ENCODE data around the gene BIVM.
"Not testable (repeated sequence)": the region's sequence is repeated elsewhere in the genome, so short reads cannot be mapped to it uniquely, and the experiment has no call there.

Gene BIVM, protein sequence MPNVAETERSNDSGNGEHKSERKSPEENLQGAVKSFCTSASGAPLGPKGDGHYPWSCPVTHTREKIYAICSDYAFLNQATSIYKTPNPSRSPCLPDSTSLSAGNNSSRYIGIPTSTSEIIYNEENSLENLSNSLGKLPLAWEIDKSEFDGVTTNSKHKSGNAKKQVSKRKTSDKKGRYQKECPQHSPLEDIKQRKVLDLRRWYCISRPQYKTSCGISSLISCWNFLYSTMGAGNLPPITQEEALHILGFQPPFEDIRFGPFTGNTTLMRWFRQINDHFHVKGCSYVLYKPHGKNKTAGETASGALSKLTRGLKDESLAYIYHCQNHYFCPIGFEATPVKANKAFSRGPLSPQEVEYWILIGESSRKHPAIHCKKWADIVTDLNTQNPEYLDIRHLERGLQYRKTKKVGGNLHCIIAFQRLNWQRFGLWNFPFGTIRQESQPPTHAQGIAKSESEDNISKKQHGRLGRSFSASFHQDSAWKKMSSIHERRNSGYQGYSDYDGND

DNA sequence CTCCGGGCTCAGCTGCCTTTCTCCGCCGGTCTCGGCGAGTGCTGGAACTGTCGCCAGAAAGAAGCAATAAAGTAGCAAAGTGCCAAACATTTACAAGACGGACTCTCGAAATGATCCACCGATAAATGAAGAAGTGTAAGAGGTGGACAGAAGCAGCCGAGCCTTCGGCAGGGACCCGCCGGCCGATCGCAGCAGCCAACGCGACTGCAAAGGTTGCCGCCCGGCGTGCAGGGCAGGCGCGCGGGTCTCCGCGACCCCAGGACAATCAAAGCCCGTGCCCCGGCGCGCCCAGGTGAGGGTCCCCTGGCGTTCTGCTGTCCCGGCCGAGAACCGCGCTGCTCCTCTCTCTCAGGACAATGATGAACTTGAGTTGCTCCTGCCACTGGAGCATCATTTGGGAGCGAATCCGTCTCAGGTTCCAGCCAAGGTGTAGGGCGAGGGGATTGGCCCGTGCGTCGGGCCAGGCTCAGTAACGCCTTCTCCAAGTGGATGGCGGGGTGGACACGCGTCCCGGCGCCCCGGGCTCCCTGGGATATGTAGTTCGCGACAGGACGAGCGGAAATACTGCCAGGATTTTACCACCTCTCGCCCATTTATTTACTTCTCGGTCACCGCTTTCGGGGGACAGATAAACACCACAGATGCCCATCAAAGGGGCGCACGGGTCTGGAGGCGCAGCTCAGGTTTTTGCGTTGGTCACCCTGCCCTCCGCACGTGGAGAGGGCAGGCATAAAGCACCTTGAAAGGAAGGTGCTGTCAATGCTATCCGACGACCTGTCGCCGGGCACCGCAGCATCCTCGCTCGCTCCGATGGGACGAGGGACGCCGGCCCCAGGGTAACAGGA lies at the start of gene BIVM, which contains the start of gene POGLUT2:
Gene BIVM, plus strand, starts transcription at position 539 of the 845 bp plus-strand sequence. CDS start 8,149 bp downstream, outside the sequence.
Gene POGLUT2, minus strand, starts transcription at position 396 of the 845 bp plus-strand sequence. Its CDS starts 306 bp downstream, at position 90.
- DNase-seq = peak; percentile 78 to 86

DNA sequence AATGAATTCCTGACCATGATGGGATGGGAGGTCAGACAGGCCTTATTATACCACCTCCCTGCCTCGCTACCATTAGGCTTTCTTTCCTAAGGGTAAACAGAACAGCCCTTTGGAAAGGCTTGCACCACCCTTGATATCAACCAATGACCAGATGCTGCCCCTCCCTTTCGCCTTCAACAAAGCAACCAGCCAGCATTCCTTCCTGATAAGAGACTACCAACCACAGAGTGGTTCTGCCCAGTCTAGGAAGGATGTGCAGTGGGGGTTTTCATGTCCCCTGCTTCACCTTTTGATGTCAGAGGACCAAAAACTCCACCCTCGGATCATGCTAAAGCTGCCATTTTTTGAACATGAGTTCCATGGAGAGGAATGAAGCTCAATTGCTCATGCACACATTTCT lies 47.0 kb upstream of the BIVM start:
- no peak for DNase-seq

DNA sequence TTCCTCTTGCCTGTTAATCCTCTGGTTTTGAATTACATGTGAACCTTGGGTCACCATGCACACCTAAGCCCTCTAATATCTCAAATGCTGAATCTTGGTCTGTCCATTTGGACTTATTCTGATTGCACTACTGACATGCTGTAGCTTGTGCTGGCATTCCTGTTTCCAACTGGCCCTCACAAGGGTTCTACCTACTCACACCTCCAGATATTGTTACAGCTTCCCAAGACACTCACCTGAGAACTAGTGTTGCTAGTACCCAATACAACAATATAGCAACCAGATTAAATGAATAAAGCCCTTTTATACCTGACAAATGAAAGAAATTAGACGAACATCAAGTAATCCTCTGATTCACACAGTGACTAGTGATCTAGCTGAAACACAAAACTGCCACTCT lies 41.9 kb upstream of the BIVM start:
- DNase-seq = no peak

DNA sequence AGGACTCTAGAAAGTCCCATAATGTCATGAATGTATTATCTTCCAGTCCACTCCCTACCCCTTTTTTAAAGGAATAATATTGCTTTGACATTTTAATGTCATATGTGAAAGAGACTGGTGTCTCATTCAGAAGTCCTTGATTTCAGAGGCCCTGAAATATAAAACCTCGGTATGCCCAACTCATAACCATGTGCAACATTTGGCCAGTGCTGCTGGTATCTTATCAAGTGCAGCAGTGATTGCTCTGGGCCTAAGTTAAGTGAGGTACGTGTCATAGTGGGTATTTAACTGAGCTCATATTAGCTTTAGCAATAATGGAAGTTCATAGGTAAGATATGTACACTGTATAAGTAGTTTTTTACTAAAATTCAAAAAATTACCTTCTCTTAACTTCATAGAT lies 40.1 kb upstream of the BIVM start:
- DNase-seq = no peak

DNA sequence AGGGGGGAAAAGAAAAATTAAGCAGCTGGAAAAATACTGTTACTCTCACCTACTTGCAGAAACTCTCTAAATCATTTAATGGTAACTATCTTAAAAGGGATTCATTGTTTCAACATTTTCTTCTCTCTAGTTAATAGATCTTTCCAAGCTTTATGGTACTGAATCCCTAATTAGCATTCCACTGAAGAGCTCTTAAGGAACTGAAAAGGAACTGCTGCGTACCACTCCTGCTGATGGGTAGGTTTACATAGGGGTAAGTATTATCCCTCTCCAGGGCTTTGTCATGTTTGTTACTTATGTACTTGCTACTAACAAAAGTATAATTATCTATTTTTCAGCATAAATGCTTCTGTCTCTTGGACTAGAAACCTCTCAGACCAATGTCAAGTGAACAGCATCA lies 37.8 kb upstream of the BIVM start:
- no peak for DNase-seq

DNA sequence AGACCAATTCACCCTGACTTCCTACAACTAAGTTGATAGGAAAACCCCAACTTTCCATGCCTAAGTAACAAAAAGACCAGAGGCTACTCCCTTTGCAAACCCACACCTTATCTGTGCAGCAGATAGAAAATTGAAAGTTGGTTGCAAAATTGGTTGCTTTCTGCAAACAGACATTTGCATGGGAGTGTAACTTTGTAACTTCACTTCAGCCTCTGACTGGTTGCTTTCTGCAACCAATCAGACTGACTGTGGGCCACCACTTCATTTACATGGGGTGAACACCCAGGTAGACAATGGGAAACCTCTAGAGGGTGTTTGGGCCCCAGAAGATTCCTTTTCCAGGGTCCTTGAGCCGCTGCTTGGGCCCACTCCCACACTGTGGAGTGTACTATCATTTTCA lies 35.2 kb upstream of the BIVM start:
- DNase-seq = no peak

DNA sequence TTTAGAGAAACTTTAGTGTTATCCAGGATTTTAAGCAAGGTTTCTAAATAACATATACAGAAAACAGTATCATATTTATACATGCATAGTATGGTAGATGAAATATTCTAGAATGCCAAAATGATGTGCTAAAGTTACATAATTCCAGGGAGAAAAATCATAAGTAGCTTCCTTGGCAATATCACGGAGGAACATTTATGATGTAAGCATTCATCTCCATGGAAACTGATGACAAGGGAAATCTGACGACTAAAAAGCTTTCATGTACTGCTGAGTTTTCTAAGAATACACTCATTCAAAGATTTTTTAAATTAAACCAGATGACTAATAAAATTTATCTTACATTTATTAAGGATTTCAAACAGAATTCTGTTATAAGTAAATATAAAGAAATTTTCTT lies 30.0 kb upstream of the BIVM start:
- DNase-seq = no peak

DNA sequence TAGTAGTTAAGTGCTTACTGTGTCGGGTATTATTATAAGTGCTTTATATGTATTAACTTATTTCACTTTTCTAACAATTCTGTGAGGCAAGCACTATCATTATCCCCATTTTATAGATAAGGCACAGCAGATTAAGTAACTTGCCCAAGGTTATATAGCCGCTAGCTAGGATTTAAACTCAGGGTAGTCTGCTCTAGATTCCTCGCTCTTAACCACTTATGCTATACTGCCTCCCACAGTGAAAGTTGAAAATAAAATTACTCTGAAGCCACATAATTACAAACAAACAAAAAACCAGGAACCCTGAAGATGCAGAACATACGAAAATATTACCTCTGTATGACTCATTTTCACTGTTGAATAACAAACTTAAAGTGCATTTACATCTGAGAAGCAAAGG lies 29.2 kb upstream of the BIVM start:
- DNase-seq = no peak

DNA sequence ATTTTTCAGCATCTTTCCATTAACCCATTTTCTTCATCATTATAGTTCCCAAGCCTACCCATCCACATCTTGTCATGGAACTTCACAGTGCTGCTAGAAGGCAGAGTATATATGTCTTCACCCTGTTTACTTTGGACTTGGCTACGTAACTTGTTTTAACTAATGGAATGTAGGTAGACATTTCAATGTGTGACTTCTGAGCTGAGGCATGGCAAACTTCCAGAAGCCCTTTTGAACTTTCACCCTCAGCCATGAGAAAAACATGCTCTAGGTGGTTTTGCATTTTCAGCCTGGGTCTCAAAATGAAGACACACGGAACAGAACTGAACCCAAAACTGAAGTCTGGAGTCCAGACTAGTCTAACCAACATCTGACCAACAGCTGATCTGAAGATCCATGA lies 28.5 kb upstream of the BIVM start:
- no peak for DNase-seq

DNA sequence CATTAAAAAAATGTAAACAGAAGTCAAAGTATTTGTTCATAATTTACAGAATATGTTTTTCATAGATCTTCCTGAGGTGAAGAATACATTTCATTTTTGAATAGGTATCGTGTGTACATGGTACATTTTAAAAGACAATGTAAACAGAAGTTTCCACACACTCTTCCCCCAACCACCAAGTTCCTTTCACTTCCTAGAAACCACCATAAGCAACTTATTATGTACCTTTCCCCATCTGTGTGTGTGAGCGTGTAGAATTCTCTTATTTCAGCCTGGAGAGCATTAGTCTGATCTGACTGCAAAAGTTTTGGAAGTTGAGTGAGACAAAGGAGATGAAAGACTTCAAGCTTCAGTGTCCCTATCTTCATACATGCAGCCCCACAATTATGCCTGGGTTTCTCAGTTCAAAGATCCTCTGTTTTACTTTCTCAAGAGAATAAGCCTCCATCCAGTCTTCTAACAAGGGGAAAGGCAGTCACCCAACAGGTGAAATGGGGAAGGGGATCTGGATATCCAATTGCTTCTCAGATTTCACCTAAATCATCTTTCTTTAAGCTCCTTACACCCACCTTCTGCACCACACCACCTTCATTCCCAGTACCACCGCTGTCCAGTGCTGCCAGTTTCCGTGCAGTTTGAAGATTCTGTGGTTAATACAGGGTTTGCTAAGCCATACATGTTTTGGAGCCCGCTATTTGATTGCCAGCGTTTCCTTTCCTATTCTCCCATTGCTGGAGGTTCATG lies 27.4 kb upstream of the BIVM start:
- DNase-seq = no peak

DNA sequence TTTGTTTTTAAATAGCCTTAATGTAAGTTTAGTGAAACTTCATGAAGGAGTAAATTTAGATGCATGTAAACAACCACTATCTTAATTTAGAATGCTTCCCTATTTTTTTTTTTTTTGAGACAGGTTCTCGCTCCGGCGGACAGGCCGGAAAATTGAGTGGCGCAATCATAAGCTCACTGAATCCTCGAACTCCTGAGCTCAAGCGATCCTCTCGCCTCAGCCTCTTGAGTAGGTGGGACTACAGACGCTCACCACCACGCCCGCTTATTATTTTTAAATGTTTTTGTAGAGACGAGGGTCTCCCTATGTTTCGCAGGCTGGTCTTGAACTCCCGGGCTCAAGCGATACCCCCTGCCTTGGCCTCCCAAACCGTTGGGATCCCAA lies 26.9 kb upstream of the BIVM start:
- DNase-seq = no peak

DNA sequence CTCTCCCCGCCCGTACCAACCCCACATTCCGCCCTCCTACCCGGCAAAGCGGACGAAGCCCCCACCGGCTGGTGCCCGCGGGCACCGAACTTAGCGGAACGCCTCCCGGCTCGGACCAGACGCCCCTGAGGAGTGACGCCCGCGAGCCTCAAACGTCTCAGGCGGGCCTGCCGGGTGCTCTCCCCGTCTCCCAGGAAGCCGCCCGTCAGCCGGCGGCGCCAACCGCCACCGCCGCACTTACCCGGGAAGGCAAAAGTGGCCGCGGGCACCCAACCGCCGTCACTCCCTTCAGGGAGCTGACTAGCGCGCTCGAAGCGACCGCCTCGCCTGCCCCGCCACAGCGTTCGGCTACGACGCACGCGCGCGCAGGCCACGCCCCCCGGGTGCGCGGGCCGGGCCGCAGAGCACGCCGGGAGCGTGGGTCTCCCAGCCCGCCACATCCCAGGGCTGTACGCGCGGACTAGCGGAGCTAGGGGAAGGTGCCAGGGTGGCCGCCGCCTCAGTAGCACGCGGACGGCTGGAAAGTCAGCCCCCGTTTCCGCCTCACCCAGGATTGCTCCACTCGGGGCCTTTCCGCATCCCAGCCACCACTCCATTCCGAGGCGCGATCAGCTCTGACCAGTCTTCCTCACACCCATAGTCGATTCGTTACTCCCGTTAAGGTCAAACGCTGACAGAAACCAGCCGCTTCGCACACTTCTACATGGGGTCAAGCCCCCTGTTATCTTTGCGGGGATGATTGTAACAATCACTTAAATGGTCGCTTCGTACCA lies 25.3 kb upstream of the BIVM start, which contains the start of gene TEX30:
Gene TEX30, minus strand, starts transcription at position 346 of the 773 bp plus-strand sequence. CDS start 3,760 bp downstream, outside the sequence.
- peak; percentile 87 for DNase-seq

DNA sequence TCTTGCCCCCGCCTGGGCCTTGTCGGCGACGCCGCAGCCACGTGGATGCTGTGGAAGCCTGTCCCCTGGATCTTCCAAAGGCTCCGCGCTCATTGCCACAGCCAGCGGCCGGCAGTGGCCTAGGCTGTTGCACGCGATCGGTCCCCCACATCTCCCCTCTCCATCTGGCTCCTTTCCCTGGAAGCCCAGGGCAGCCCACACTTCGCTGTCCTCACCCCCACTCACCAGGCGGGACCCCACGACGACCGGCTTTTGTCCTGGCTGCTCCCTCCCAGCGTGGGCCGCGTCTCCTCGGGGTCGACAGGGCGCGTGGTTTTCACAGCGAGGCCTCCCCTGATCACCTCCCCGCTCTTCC lies 24.7 kb upstream of the BIVM start:
- no peak for DNase-seq

DNA sequence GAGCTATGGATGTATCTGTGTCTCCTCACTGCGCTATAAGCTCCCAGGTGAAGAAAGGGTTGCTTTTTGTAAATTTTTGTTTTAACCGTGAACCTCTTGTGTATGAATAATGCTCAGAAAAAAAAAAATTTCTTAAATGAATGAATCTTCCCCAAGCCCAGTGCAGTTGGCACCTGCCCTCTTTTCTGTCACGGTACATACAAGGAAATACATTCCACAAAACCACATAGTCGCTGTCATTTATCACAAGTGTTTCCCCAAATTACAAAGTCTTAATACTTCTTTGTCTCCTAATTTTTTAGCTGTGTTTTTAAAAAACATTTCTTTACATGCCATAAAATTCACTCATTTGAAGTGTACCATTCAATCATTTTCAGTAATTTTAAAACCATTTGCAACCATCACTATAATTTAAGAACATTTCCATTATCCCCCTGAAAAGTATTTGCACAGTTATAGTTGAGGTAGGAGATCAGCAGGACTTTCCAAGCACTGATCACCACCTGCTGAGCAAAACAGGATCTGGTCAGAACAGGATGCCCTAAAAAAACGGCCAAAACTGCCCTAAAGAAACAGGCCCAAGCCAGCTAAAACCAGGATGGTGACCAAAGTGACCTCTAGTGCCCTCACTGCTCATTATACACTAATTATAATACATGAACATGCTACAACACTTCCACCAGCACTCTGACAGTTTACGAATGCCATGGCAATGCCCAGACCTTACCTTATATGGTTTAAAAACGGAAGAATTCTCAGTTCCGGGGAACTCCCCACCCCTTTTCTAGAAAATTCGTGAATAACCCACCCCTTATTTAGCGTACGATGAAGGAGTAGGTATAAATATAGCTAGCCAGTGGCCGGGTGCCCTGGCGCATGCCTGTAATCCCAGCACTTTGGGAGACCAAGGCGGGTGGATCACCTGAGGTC lies 24.1 kb upstream of the BIVM start:
- no peak for DNase-seq

DNA sequence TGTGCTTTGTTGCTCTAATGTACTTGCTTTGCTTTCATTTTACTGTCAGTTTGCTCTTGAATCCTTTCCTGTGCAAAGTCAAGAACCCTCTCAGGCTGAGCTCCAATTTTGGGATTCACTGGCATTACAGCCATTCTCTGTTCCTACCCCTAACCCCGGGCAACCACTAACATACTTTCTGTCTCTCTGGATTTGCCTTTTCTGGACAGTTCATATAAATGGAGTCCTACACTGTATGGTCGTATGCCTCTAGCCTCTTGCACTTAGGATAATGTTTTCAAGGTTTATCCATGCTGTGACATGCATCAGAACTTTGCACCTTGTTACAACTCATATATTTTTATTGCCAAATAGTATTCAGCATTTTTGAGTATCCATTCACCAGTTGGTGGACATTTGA lies 22.6 kb upstream of the BIVM start:
- DNase-seq = no peak

DNA sequence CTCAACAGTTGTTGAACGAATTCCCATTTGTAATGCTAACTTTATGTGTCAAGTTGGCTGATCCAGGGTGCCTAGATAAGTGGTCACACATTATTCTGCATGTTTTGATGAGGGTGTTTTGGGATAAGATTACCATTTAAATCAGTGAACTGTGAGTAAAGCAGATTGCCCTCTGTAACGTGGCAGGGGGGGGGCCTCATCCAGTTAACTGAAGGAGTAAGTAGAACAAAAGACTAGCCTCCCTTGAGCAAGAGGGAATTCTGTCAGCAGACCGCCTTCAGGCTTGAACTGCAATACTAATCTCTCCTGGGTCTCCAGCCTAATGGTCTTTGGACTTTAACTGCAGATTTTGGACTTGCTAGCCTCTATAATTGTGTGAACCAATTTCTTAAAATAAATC lies 21.2 kb upstream of the BIVM start:
- no peak for DNase-seq

DNA sequence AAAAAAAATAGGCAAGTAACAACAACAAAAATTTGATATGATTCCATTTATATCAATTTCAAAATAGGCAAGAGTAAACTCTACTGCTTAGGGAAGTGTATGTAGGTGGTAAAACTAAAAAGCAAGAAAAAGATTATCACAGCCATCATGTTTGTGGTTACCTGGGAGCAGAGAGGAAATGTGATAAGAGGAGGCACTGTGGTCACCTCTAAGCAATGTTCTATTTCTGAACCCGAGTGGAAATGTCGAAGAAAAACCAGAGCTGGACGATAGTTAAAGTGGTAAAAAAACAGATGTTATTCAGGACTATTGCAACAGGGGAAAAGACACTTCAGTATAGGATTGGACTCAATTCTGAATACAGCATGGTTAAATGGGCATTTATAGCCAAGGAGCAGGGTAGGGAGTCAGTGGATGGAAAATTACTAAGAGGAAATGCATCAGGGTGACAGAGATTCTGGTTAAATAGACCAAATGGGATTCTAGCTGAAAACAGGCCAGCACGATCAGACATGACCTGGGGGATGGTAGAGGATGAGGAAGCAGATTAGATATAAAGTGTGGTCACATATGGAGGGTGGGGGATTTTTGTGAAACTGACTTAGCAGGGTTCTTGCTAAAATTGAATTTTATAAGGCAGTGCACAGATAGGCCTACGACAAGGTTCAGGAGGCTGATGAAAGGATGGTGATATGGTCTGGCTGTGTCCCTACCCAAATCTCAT lies 19.3 kb upstream of the BIVM start:
- peak; percentile 22 to 27 for DNase-seq

DNA sequence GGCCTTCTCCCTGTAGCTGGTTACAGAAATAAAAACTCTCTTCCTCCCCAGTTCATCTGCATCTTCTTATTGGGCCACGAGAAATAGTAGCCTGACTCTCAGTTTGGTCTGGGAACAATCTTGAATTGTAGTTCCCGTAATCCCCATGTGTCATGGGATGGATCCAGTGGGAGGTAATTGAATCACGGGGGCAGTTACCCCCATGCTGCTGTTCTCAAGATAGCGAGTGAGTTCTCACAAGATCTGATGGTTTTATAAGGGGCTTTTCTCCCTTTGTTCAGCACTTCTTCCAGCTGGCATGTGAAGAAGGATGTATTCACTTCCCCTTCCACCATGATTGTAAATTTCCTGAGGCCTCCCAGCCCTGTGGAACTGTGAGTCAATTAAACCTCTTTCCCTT lies 18.3 kb upstream of the BIVM start:
- not testable (repeated sequence) for DNase-seq

DNA sequence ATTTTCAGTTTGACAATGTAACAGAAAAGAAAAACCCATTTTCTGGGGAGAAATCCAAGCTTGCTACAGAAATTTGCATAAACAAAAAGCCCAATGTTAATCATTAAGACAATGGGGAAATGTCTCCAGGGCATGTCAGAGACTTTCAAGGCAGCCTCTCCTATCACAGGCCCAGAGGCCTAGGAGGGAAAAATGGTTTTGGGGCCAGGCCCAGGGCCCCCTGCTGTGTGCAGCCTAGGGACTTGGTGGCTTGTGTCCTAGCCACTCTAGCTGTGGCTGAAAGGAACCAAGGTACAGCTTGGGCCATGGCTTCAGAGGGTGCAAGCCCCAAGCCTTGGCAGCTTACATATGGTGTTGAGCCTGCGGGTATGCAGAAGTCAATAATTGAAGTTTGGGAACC lies 17.3 kb upstream of the BIVM start:
- DNase-seq = no peak

DNA sequence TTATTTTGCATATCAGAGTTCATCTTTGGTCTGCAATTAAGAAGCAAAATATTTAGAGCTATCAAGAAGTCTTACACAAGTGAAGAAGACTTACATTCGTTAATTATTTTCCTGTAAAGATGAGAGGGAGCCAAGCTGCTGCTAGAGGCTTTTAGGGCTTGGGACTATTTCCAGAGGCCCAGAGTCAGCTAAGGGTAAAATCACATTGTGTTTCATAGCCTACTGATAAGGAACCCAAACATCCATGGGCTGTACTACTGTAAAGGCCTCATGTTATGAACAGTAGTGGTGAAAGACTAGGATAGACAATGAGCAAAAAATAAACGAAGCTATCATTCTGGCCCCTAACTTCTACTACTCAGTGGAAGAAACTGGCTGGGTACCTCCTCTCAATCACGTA lies 14.4 kb upstream of the BIVM start:
- no peak for DNase-seq

All from stimulated activated CD4-positive, alpha-beta T cell treated with anti-CD3 and anti-CD28 coated beads, Interleukin-2, amount 100 ng/mL, for 24 hours (primary cell).